ENCODE data around the gene PLEKHA6.

DNA sequence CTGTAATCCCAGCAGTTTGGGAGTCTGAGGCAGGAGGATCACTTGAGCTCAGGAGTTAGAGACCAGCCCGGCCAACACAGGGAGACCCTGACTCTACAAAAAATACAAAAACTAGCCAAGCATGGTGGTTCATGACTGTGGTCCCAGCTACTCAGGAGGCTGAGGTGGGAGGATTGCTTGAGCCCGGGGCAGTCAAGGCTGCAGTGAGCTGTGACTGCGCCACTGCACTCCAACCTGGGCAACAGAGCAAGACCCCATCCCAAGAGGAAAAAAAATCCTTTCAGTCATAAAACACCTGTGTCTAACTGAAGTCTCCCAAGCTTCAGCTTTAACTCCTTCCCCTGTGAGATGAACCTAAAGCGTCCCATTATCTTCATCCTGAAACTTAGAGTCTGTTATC is 112.9 kb downstream of the PLEKHA6 start:
- TF ChIP-seq, protein P1, sequence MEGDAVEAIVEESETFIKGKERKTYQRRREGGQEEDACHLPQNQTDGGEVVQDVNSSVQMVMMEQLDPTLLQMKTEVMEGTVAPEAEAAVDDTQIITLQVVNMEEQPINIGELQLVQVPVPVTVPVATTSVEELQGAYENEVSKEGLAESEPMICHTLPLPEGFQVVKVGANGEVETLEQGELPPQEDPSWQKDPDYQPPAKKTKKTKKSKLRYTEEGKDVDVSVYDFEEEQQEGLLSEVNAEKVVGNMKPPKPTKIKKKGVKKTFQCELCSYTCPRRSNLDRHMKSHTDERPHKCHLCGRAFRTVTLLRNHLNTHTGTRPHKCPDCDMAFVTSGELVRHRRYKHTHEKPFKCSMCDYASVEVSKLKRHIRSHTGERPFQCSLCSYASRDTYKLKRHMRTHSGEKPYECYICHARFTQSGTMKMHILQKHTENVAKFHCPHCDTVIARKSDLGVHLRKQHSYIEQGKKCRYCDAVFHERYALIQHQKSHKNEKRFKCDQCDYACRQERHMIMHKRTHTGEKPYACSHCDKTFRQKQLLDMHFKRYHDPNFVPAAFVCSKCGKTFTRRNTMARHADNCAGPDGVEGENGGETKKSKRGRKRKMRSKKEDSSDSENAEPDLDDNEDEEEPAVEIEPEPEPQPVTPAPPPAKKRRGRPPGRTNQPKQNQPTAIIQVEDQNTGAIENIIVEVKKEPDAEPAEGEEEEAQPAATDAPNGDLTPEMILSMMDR (IDR thresholded peaks at IDR 0.05; ENCODE audit: poor library complexity, severe bottlenecking) = no peak
- TF ChIP-seq EZH2 (IDR thresholded peaks at IDR 0.05; ENCODE audit: borderline replicate concordance, insufficient read depth, low read length, poor library complexity, severe bottlenecking) (no peak), POLR2AphosphoS5 (IDR thresholded peaks at IDR 0.05) (no peak), SMC3 (conservative IDR thresholded peaks at IDR 0.05; ENCODE audit: poor library complexity) (no peak)
- TF ChIP-seq, protein P2, sequence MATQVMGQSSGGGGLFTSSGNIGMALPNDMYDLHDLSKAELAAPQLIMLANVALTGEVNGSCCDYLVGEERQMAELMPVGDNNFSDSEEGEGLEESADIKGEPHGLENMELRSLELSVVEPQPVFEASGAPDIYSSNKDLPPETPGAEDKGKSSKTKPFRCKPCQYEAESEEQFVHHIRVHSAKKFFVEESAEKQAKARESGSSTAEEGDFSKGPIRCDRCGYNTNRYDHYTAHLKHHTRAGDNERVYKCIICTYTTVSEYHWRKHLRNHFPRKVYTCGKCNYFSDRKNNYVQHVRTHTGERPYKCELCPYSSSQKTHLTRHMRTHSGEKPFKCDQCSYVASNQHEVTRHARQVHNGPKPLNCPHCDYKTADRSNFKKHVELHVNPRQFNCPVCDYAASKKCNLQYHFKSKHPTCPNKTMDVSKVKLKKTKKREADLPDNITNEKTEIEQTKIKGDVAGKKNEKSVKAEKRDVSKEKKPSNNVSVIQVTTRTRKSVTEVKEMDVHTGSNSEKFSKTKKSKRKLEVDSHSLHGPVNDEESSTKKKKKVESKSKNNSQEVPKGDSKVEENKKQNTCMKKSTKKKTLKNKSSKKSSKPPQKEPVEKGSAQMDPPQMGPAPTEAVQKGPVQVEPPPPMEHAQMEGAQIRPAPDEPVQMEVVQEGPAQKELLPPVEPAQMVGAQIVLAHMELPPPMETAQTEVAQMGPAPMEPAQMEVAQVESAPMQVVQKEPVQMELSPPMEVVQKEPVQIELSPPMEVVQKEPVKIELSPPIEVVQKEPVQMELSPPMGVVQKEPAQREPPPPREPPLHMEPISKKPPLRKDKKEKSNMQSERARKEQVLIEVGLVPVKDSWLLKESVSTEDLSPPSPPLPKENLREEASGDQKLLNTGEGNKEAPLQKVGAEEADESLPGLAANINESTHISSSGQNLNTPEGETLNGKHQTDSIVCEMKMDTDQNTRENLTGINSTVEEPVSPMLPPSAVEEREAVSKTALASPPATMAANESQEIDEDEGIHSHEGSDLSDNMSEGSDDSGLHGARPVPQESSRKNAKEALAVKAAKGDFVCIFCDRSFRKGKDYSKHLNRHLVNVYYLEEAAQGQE (IDR thresholded peaks at IDR 0.05; ENCODE audit: borderline replicate concordance) = no peak

Data from neural cell (in vitro differentiated cells).